NCI-H748 (cell line): ENCODE data around the gene COX5A.

Experiments used
- DNase-seq: peaks from one replicate; lab custom pipeline; 2025; ENCODE audit not compliant: unreplicated experiment; lab: John Stamatoyannopoulos, UW

Gene COX5A

DNA sequence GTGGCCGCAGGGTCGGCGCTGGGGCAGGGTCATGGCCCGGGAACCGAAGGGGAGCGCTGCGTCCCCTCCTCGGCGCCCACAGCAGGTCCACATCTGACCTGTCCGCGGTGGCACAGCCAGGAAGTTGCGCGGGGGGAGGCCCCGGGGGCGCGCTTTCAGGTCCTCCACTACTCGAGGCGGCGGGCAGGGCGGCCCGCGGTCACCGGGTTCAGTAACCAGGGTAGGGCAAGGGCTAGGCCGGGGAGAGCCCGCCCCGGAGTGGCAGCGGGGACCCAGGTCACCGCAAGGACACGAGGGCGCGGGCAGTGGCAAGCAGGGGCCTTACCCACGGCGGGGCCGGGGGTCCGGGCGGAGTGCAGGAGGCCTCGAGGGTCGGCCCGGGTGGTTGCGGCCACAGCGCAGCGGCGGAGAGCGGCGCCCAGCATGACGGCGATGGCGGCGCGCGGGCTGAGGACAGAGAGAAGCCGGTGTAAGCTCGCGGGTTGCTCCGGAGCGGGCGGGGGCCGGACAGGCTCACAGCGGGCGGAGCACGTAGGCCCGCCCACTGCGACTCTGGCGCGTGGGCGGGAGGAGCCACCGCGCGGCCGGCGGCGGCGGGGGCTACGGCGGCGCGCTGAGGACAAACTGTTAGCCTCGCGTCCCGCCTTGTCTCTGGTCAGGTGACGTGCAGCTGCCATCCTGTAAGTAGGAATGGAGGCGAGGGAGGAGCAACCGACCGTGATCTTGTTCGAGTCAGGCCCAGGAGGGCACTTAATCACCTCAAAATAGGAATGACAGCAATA, at the start of gene COX5A:
Gene COX5A (minus strand): TSS at position 484 of the 782 bp plus-strand sequence. CDS start 59 bp downstream, at position 425.
- DNase-seq, result peak; percentile 93

- no peak for DNase-seq
Observed at GRCh38 chr15:74983725-74984231, 45.9 kb upstream of the COX5A start.

GRCh38 chr15:74982183-74982582, 44.3 kb upstream of the COX5A start:
- no peak for DNase-seq

- DNase-seq, result no peak
Observed at GRCh38 chr15:74978503-74978902, 40.6 kb upstream of the COX5A start.

DNA sequence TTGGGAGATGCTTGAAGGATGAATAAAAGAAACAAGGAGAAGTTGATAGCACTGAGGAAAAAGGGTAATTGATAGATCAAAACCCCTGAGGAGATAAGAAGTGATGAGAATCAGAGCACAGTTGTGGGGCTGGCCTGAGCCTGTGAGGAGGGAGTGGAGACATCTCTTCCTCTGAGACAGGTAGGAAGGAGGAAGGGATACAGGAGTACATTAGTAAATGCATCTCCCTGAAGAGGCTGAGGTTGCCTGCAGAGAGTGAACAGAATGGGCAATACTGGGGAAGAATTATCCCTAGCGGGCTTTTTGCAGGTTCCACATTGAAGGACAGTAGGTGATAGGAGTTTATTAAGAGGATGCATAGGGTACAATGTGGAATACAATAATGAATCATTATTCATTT, 40.2 kb upstream of the COX5A start:
- no peak for DNase-seq

DNA sequence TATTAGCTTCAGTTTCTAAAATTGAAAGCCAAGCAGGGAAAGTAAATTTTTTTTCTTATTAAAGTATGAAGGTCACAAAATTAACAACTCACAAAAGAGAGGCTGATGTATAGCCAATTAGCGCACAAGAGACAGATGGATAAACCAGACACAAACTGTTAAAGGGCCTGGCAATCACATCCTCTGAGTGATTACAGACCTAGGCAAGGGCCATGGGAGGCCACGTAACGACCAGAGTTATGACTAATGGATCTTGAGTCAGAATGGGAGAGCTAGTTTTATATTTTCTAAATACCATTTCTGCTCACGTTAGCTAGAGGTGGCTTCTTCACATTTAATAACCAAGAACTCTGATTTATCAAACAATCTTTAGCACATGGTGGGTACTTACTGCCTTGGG, 39.7 kb upstream of the COX5A start:
- no peak for DNase-seq

DNA sequence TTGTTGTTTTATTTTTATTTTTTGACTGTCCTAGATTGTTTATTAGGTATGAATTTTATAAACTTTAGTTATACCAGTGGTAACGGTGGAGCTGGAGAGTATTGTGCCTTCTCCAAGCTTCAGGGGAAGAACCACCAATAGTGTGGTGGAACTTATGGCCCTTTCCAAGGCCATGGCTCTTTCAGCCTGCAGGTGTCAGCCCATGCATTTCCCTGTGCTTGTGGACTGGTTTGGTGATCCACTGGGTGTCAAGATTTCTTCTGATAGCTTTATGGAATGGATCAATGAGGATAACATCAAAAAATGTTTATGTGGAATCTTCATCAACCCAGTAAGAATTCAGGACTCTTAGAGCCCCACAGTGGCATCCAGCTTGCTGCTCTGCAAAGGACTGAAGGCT, 38.3 kb upstream of the COX5A start:
- no peak for DNase-seq

DNA sequence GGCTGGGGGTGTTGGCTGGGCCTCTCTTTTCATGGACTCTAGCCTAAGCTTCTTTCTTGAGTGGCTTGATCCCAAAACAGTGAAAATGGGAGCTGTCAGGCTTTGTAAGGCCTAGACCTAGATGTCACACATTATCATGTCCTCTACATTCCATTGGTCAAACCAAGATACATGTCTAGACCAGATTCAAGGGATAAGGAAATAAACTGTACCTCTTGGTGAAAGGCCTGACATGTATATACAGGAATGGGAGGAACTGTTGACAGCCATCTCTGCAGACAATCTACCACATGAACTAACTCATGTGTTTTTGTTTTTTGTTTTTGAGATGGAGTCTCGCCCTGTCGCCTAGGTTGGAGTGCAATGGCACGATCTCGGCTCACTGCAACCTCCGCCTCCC, 29.8 kb upstream of the COX5A start:
- no peak for DNase-seq

DNA sequence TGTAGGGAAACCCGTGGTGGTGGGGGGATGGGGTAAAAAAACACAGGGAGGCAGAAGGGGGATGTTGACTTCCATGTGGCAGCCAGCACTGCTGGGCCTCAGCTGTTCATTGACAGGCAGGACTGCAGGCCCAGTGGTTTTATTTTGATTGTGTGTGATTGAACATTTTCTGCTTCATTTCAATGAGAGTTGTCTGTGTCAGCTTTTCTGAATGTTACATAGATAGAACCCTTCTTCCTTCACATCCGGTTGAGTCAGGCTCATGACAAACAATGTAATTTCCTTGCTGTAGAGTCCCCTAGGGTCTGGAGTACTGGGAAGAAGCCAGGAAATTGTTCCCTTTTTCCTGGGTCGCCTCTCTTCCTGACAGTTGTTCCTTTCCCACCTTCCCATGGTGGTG, 26.9 kb upstream of the COX5A start:
- no peak for DNase-seq

DNA sequence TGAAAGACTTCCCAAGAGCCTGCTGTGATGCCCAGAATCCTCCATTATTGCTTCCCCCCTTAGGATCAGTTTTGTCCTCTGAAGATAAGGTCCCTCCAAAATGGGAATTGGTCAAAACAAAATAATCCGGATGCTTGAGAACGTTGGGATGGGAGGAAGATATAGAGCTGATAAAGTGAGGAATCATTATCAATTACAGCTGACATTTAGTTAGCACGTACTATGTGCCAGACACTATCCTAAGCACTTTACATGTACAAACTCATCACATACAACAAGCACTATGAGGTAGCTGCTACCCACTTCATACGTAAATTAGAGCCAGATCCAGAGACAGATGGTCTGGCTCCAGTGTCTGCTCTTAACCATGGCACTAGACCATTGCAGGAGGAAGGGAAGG, 25.3 kb upstream of the COX5A start:
- no peak for DNase-seq

- no peak for DNase-seq
Observed at GRCh38 chr15:74962671-74963070, 24.8 kb upstream of the COX5A start.

DNA sequence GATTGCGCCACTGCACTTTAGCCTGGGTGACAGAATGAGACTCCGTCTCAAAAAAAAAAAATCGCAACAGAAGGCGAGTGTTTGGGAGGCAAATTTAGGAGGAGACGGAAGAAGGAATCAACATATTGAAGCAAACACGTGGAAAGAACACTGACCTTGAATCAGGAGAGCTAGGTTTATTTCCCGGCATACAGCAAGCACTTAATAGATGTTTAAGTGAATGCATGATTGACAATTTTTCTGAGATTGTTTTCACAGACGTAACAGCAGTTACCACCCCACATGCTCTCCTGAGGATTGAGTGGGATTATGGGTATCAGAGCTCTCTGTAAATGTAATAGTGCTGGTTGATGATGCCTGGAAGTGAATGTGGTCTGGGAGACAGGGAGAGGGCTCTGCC, 24.3 kb upstream of the COX5A start:
- DNase-seq, result no peak

DNA sequence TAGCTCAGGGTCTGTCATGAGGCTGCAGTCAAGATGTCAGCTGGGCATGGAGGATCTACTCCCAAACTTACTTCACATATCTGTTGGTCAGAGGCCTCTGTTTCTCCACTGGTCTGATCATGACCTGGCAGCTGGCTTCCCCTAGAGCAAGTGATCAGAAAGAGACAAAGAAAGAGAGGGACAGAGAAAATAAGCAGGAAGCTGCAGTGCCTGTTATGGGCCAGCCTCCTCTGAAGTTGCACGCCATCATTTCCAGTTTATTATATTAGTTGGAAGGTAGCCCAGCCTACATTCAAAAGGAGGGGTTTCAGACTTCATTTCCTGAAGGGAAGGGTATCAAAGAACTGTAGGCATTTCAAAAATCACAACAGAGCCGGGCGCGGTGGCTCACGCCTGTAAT, 23.7 kb upstream of the COX5A start:
- DNase-seq, result no peak

GRCh38 chr15:74960995-74961588, 23.2 kb upstream of the COX5A start:
- no peak for DNase-seq

DNA sequence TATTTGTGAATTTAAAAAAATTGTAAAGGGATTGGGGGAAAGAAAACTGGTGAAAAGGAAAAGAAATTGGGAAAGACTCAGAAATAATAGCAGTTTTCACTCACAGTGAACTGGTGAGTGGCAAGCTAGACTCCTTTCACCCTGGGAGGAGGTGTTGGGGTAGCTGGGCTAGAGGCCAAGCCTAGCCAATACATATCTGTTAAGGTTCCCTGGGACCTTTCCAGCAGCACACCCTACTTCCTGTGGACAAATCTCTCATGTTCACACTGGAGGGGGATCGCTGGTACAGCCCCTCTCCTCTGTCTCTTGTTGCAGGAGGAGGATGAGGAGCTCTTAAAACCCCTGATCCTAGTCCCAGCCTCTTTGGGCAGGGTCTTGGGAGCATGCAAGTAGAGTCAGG, 22.4 kb upstream of the COX5A start:
- DNase-seq, result no peak

DNA sequence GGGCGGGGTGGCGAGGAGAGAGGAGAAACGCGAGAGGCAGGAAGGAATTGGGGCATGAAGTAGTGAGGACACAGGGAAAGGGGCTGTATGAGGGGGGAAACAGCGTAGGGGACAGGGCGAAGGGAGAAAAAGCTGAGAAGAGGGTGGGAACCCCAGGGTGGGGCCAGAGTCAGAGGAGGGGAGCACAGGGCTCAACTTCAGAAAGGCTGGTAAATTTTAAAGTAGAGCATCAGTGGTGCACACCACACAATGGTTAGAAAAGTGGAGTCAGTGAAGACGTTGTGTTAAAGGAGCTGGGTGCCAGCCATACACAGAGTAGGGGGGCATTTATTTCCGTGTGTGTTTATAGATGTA, 21.7 kb upstream of the COX5A start:
- no peak for DNase-seq

DNA sequence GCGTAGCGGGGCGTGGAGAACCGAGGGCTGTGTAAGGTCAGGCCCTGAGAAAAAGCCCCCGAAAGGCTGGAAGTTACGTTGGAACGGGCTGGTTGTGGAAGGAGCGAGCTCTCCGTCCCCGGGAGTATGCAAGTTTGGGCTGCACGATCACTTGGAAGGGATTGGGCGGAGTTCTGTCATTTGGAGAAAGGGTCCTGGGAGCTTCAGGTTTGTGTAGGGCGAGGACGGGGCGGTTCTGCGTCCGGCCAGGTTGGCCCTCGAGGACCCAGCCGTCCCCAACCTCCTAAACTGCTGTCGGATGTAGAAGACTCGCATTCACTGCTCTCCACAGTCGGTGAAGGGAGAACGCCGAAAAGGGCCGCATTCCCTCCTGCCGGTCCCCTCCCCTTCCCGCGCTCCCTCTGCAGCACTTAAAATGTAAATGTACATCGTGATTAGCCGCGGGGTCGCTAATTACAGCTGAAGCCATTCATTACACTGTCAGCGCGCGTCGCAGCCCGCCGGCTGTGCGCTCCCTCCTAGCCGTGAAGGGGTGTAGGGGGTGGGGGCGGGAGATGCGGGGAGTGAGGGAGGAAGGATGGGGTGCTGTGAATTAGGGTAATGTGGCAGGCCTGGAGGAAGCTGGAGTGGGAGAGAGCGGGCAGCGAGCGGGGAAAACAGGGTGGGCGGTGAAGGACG, 21.2 kb upstream of the COX5A start:
- peak; percentile 32 for DNase-seq

DNA sequence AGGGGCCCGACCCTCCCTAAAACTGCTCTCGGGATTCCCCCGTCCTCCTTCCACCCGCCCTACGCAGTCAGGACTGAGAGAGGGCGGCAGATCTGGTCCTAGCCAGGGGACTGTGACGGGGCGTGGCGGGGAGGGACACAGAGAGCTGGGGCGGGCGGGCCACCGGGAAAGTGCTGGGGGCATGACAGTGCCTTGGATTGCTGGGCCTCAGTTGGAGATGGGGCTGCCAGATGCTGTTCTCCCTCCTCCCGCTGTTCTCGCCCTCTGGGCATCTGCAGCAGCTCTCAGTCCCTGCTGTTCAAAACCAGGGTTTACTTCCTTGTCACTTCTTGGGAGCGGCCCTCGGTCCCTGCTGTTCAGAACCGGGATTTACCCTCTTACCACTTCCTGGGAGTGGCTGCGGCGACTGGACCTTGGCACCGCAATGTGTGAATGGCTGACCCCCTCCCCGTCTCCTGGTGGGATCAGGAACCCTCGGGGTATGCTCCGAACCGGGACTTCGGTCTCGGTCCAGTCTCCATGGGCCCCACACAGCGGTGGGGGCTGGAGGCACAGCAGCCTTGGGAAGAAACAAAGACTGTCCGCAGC, 20.5 kb upstream of the COX5A start:
- peak; percentile 27 for DNase-seq

DNA sequence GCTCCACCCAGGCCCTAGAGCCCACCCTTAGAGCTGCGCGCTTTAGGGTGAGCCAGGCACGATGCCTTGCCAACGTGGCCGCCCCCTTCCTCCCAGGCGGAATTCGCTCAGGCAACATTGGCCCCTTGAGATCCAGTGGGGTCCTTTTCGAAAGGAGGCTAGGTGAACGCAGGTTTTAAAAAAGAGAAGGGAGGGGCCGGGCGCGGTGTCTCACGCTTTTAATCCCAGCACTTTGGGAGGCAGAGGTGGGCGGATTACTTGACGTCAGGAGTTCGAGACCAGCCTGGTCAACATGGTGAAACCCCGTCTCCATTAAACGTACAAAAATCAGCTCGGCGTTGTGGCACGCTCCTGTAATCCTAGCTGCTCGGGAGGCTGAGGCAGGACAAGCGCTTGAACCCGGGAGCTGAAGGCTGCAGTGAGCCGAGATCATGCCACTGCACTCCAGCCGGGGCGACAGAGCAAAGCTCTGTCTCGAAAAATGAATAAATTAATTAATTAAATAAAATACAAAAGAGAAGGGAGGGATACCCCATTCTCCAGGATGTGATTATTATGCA, 19.7 kb upstream of the COX5A start:
- peak; percentile 51 for DNase-seq

- DNase-seq, result peak; percentile 83
Observed at GRCh38 chr15:74956648-74957475, 19.0 kb upstream of the COX5A start, which contains the start of gene RPP25. TSS of gene RPP25 (minus strand) at chr15:74956772. CDS start at chr15:74956583, 189 bp downstream.
